CD14-positive monocyte (primary cell): ENCODE data around the gene ARL16. TPM values are rescaled to one million over a fixed set of nuclear protein-coding genes. Genes with fewer than 3 reads are reported as not detected.

Experiments
- DNase-seq, 3 donors: peaks; one replicate each; pipeline ENCODE4 v3.0.0-alpha.2; 2011 to 2022
- H2AFZ ChIP-seq: 2 replicates; pipeline ENCODE4 v1.6.0; 2012; ENCODE audit warnings: mild to moderate bottlenecking, low read depth, low read length, inconsistent platforms; ENCODE audit not compliant: insufficient read depth, poor library complexity, severe bottlenecking
- H3K27ac ChIP-seq, 2 donors: 1 replicate in 1 of 2; 2 replicates in 1 of 2; pipeline ENCODE4 v1.5.1; 2012 to 2013; ENCODE audit warnings: low read length in 2 of 2, control low read depth in 1 of 2, inconsistent platforms in 1 of 2, low read depth in 1 of 2, mild to moderate bottlenecking in 1 of 2
- H3K27me3 ChIP-seq, 2 donors: one replicate each; pipeline versions ENCODE4 v1.6.0 to v1.6.1; 2011 to 2013; ENCODE audit warnings: low read length in 2 of 2; ENCODE audit not compliant: control insufficient read depth in 2 of 2, insufficient read depth in 2 of 2
- H3K36me3 ChIP-seq, 2 donors: replicated peaks in 1 of 2; 1 replicate in 1 of 2; 2 replicates in 1 of 2; pipeline versions ENCODE4 v1.5.1 to v1.6.1; 2012 to 2013; ENCODE audit warnings: low read length in 2 of 2, control low read depth in 1 of 2, inconsistent platforms in 1 of 2, mild to moderate bottlenecking in 1 of 2; ENCODE audit not compliant: insufficient read depth in 2 of 2, control insufficient read depth in 1 of 2
- H3K4me1 ChIP-seq, 2 donors: 1 replicate in 1 of 2; 2 replicates in 1 of 2; pipeline versions ENCODE4 v1.5.1 to v1.6.1; 2012 to 2013; ENCODE audit warnings: low read length in 2 of 2, control low read depth in 1 of 2, inconsistent platforms in 1 of 2, mild to moderate bottlenecking in 1 of 2, moderate library complexity in 1 of 2; ENCODE audit not compliant: insufficient read depth in 2 of 2, control insufficient read depth in 1 of 2
- H3K4me2 ChIP-seq: replicated peaks from 2 replicates; pipeline ENCODE3; 2012; ENCODE audit warnings: low read length, moderate library complexity, mild to moderate bottlenecking; ENCODE audit not compliant: poor library complexity, severe bottlenecking; ENCODE audit errors: extremely low read depth
- H3K4me3 ChIP-seq, 3 experiments: fragments of 200-600 bp in 1 of 3; sonication (generic) in 1 of 3; replicated peaks in 1 of 3; 1 replicate in 2 of 3; 2 replicates in 1 of 3; pipeline ENCODE4 v1.5.1; 2011 to 2013; ENCODE audit warnings: low read length in 3 of 3, mild to moderate bottlenecking in 3 of 3, control low read depth in 2 of 3, low read depth in 2 of 3, inconsistent platforms in 1 of 3, moderate library complexity in 1 of 3
- H3K79me2 ChIP-seq: 2 replicates; pipeline ENCODE4 v1.6.0; 2012; ENCODE audit warnings: mild to moderate bottlenecking, control low read depth, inconsistent platforms, low read length, moderate library complexity; ENCODE audit not compliant: insufficient read depth
- H3K9ac ChIP-seq: 2 replicates; pipeline ENCODE4 v1.6.0; 2017; ENCODE audit warnings: low read length, mild to moderate bottlenecking; ENCODE audit not compliant: insufficient read depth, poor library complexity, severe bottlenecking
- H3K9me3 ChIP-seq, 2 donors: replicated peaks in 1 of 2; 1 replicate in 1 of 2; 2 replicates in 1 of 2; pipeline versions ENCODE4 v1.5.1 to v1.6.1; 2012 to 2013; ENCODE audit warnings: low read length in 2 of 2, control low read depth in 1 of 2; ENCODE audit not compliant: control insufficient read depth in 1 of 2, insufficient read depth in 1 of 2
- H4K20me1 ChIP-seq: 2 replicates; pipeline ENCODE4 v1.6.0; 2012; ENCODE audit warnings: mild to moderate bottlenecking, low read length, control low read depth, moderate library complexity; ENCODE audit not compliant: insufficient read depth
- H3K27ac Mint-ChIP-seq, 7 donors: one replicate each; pipeline ENCODE4 v1.8.0; 2020; ENCODE audit warnings: mild to moderate bottlenecking in 7 of 7, mixed read lengths in 7 of 7, moderate library complexity in 6 of 7, inconsistent platforms in 2 of 7
- H3K27me3 Mint-ChIP-seq, 3 donors: one replicate each; pipeline ENCODE4 v1.8.0; 2021 to 2022; ENCODE audit warnings: low read depth in 3 of 3, mild to moderate bottlenecking in 3 of 3, mixed read lengths in 3 of 3, moderate library complexity in 3 of 3, inconsistent platforms in 1 of 3
- H3K36me3 Mint-ChIP-seq, 2 donors: one replicate each; pipeline ENCODE4 v1.8.0; 2020; ENCODE audit warnings: mixed read lengths in 2 of 2, inconsistent platforms in 1 of 2, mild to moderate bottlenecking in 1 of 2
- H3K4me1 Mint-ChIP-seq: one replicate; pipeline ENCODE4 v1.8.0; 2020; ENCODE audit warnings: mild to moderate bottlenecking, mixed read lengths
- H3K4me3 Mint-ChIP-seq, 2 donors: one replicate each; pipeline ENCODE4 v1.8.0; 2020; ENCODE audit warnings: mild to moderate bottlenecking in 2 of 2, mixed read lengths in 2 of 2, moderate library complexity in 1 of 2
- H3K9me3 Mint-ChIP-seq, 7 donors: one replicate each; pipeline ENCODE4 v1.8.0; 2020 to 2022; ENCODE audit warnings: mixed read lengths in 7 of 7, mild to moderate bottlenecking in 6 of 7, moderate library complexity in 6 of 7, inconsistent platforms in 2 of 7
- CTCF ChIP-seq: fragments of 200-600 bp; IDR thresholded peaks from one replicate; pipeline ENCODE4 v1.8.0; 2022; ENCODE audit warnings: antibody characterized with exemption, mild to moderate bottlenecking
- WGBS: methylation state at CpG from one replicate; pipeline ENCODE4 v1.1.5; 2013; ENCODE audit warnings: missing lambda C conversion rate; ENCODE audit not compliant: insufficient coverage; 5-methylcytosine and 5-hydroxymethylcytosine counted together
- intact Hi-C, 2 donors: fragments of 100-400 bp; cut with micrococcal nuclease; formaldehyde crosslinking; loops; one replicate each; pipeline versions ENCODE4 v1.15.0 to v1.15.1; 2023
- polyA plus RNA-seq, 3 donors: library from polyadenylated mRNA; depleted of rRNA in 1 of 3; unstranded in 2 of 3; stranded (reverse) in 1 of 3; fragments of 300-500 nt in 2 of 3; fragments of >200 nt in 1 of 3; fragmentation: Illumina TruSeq in 2 of 3; gene quantifications; 1 replicate in 2 of 3; 2 replicates in 1 of 3; pipeline ENCODE4 v1.2.3, GENCODE V29; 2012 to 2021

ARL16 gene
- polyA plus RNA-seq, 3 donors, result 17.6 to 43.0 (median 28.7) TPM

GRCh38 chr17:81644496-81644895 is 39.1 kb downstream of the ARL16 start:
- Histone ChIP-seq H4K20me1 (no peaks in the 10 kb centered on the region), H3K4me1 (no peaks in the 10 kb centered on the region), H3K27ac (no peak overlapping the region), H2AFZ (peak overlapping the region; percentile 30), H3K4me3 (no peak overlapping the region), H3K9ac (no peak overlapping the region), H3K9me3 (peaks cover 12 to 13% of the 10 kb centered on the region in 2 donors), H3K36me3 (no peaks in the 10 kb centered on the region), H3K4me2 (no peak overlapping the region), H3K79me2 (no peaks in the 10 kb centered on the region), H3K27me3 (peaks cover 11 to 27% of the 10 kb centered on the region in 2 donors)
- peaks cover 27 to 34% (median 33%) of the 10 kb centered on the region in 3 donors for H3K27me3 Mint-ChIP-seq
- TF ChIP-seq CTCF, result no peak
- H3K36me3 Mint-ChIP-seq, result peaks cover 2 to 6% of the 10 kb centered on the region in 2 donors
- DNase-seq, result no peak
- H3K27ac Mint-ChIP-seq, result no peak overlapping the region
- no peaks in the 10 kb centered on the region for H3K4me1 Mint-ChIP-seq
- no peak overlapping the region for H3K4me3 Mint-ChIP-seq
- peaks cover 10 to 20% (median 14%) of the 10 kb centered on the region in 7 donors for H3K9me3 Mint-ChIP-seq
- intact Hi-C loops, result no loop called here
- 95% methylated on average over 11 of the region's 15 CpGs for WGBS

GRCh38 chr17:81641825-81642489 is 41.6 kb downstream of the ARL16 start:
- Histone ChIP-seq H2AFZ (no peak overlapping the region), H3K4me3 (no peak overlapping the region), H3K9ac (no peak overlapping the region), H3K4me1 (peaks cover 6 to 7% of the 10 kb centered on the region in 2 donors), H3K79me2 (no peaks in the 10 kb centered on the region), H3K36me3 (no peaks in the 10 kb centered on the region), H3K9me3 (no peaks in the 10 kb centered on the region), H4K20me1 (no peaks in the 10 kb centered on the region), H3K27ac (no peak overlapping the region), H3K27me3 (peaks cover 0 to 5% of the 10 kb centered on the region in 2 donors), H3K4me2 (no peak overlapping the region)
- Mint-ChIP-seq H3K9me3 (no peaks in the 10 kb centered on the region), H3K27me3 (peaks cover 4 to 16% (median 9%) of the 10 kb centered on the region in 3 donors), H3K36me3 (no peaks in the 10 kb centered on the region), H3K4me1 (peaks cover 6% of the 10 kb centered on the region), H3K4me3 (no peak overlapping the region), H3K27ac (no peak overlapping the region)
- TF ChIP-seq CTCF, result no peak
- intact Hi-C loops, result no loop called here
- DNase-seq, result no peak
- WGBS, result 94% methylated on average over 16 of the region's 17 CpGs
